ENCODE data around the gene TRERF1.

GRCh38 chr6:42429042-42429585 lies 22.6 kb downstream of the TRERF1 start:
- TF ChIP-seq EZH2phosphoT487 (conservative IDR thresholded peaks at IDR 0.05; ENCODE audit: low read length) (no peak), CTCF (IDR thresholded peaks at IDR 0.05; ENCODE audit: insufficient read depth, low read length, poor library complexity, severe bottlenecking) (no peak)
